Panc1 (cell line): Measurements from ENCODE around the gene WHRN. TPM values are rescaled to one million over a fixed set of nuclear protein-coding genes. Genes with fewer than 3 reads are reported as not detected.
A peak's percentile ranks its signal among the peaks of the same experiment; 100 is the strongest.

ENCODE experiments used
- ATAC-seq: fragments of 200-7000 bp; cut with Tn5 transposase; 2 replicates; pipeline ENCODE4 v1.9.1; 2020; ENCODE audit warnings: mild to moderate bottlenecking, moderate library complexity
- BruUV-seq: library from RNA; stranded (reverse); fragments of 400-500 nt; replicated peaks from 2 replicates; lab custom pipeline; 2021; lab: Mats Ljungman, UMichigan
- CTCF ChIA-PET: fragments of 300-600 bp; sonication (Branson Sonifier 250); formaldehyde crosslinking; loops from one replicate; lab custom pipeline; 2022; ENCODE audit warnings: antibody characterized with exemption; lab: Charles Lee
- POLR2A ChIA-PET: fragments of 300-600 bp; sonication (Branson Sonifier 250); formaldehyde crosslinking; loops from one replicate; lab custom pipeline; 2022; ENCODE audit warnings: antibody characterized with exemption; lab: Charles Lee
- DNase-seq: peaks from one replicate; pipeline ENCODE4 v3.0.0-alpha.2; 2010; ENCODE audit warnings: low read depth, low spot score
- H3K27ac ChIP-seq: 2 replicates; pipeline ENCODE4 v1.5.1; 2011; ENCODE audit warnings: mild to moderate bottlenecking, low read length, inconsistent platforms
- H3K27me3 ChIP-seq: fragments of 200-500 bp; sonication (Bioruptor generic); 2 replicates; pipeline ENCODE4 v1.6.0; 2014; ENCODE audit warnings: low read length, inconsistent platforms; ENCODE audit not compliant: control insufficient read depth, insufficient read depth
- H3K36me3 ChIP-seq: fragments of 200-500 bp; sonication (Bioruptor generic); 2 replicates; pipeline ENCODE4 v1.5.1; 2014; ENCODE audit warnings: inconsistent platforms, mild to moderate bottlenecking, low read length, moderate library complexity; ENCODE audit not compliant: control insufficient read depth, insufficient read depth
- H3K4me1 ChIP-seq: 2 replicates; pipeline ENCODE4 v1.5.1; 2011; ENCODE audit warnings: inconsistent platforms, mild to moderate bottlenecking, low read length, moderate library complexity; ENCODE audit not compliant: control insufficient read depth, insufficient read depth
- H3K4me3 ChIP-seq, 2 experiments: 2 replicates each; pipeline ENCODE4 v1.5.1; 2011 to 2012; ENCODE audit warnings: low read depth in 2 of 2, low read length in 2 of 2, mild to moderate bottlenecking in 2 of 2, inconsistent platforms in 1 of 2, moderate library complexity in 1 of 2
- H3K9me3 ChIP-seq: fragments of 200-500 bp; sonication (Bioruptor generic); 2 replicates; pipeline ENCODE4 v1.5.1; 2014; ENCODE audit warnings: low read depth, mild to moderate bottlenecking, inconsistent platforms, low read length, moderate library complexity; ENCODE audit not compliant: control insufficient read depth, insufficient read depth
- CTCF ChIP-seq: fragments of 450-650 bp; IDR thresholded peaks from 2 replicates; pipeline ENCODE4 v1.5.1; 2017; ENCODE audit warnings: mild to moderate bottlenecking
- POLR2AphosphoS5 ChIP-seq: IDR thresholded peaks from 2 replicates; pipeline ENCODE4 v1.6.1; 2012; ENCODE audit warnings: mild to moderate bottlenecking, low read depth, low read length, moderate library complexity
- REST ChIP-seq, 2 experiments: IDR thresholded peaks; 2 replicates each; pipeline ENCODE4 v1.6.1; 2011 to 2012; ENCODE audit warnings: low read depth in 2 of 2, control low read depth in 1 of 2, low read length in 1 of 2, mild to moderate bottlenecking in 1 of 2, moderate library complexity in 1 of 2; ENCODE audit not compliant: insufficient read depth in 1 of 2
- SIN3A ChIP-seq: IDR thresholded peaks from 2 replicates; pipeline ENCODE4 v1.6.1; 2012; ENCODE audit warnings: low read depth, mild to moderate bottlenecking, low read length, moderate library complexity, borderline replicate concordance; ENCODE audit not compliant: insufficient read depth
- TCF7L2 ChIP-seq: IDR thresholded peaks from 2 replicates; pipeline ENCODE4 v1.6.1; 2011; ENCODE audit warnings: mild to moderate bottlenecking, low read depth, low read length, inconsistent platforms
- in situ Hi-C: cut with HindIII; loops from 2 replicates; pipeline ENCODE4 v1.10.0; 2016; ENCODE audit warnings: low sequenced_read_pairs, low pct_unique_long_range_greater_than_20kb
- intact Hi-C: fragments of 100-400 bp; cut with micrococcal nuclease; formaldehyde crosslinking; loops from one replicate; pipeline ENCODE4 v1.10.0; 2022; ENCODE audit not compliant: unreplicated experiment
- total RNA-seq: library from RNA; stranded (reverse); gene quantifications from one replicate; pipeline ENCODE4 v1.2.1, GENCODE V29; 2021; ENCODE audit not compliant: unreplicated experiment

Gene WHRN
- total RNA-seq, 1 experiment from 2014 or later = 18.0 TPM

GRCh38 chr9:114506082-114506390, 763 bp upstream of the WHRN start:
- no peaks in the 10 kb centered on the region for H3K27me3 ChIP-seq
- peaks cover 15% of the 10 kb centered on the region for H3K4me1 ChIP-seq
- CTCF ChIA-PET = no interaction called here
- peak overlapping the region; percentile 65 to 86 for H3K4me3 ChIP-seq
- POLR2A ChIA-PET = no interaction called here
- DNase-seq (no peak), ATAC-seq (no peak)
- TF ChIP-seq SIN3A (no peak), CTCF (no peak), TCF7L2 (no peak), REST (IDR thresholded peaks at IDR 0.05; ENCODE audit: insufficient read depth in 1 of 2, low read depth in 2 of 2, low read length in 1 of 2) (no peak), POLR2AphosphoS5 (no peak)
- no TSS peak for BruUV-seq
- intact Hi-C loops = no loop called here
- no peaks in the 10 kb centered on the region for H3K9me3 ChIP-seq
- in situ Hi-C loops = no loop called here
- peak overlapping the region; percentile 74 for H3K27ac ChIP-seq
- no peaks in the 10 kb centered on the region for H3K36me3 ChIP-seq

- H3K9me3 ChIP-seq = no peaks in the 10 kb centered on the region
- H3K36me3 ChIP-seq = no peaks in the 10 kb centered on the region
- TF ChIP-seq CTCF (peak; percentile 86), POLR2AphosphoS5 (no peak; the same call in 1 of the 2 replicates)
- H3K27ac ChIP-seq = peak overlapping the region; percentile 90
- H3K4me1 ChIP-seq = peaks cover 24% of the 10 kb centered on the region
- in situ Hi-C loops = no loop called here
- CTCF ChIA-PET = interaction anchor here (0.6 to 1.7 kb wide), 2 partner anchors 149 to 469 kb away, joined by 3 to 5 read pairs; no protein-coding TSS in a partner anchor
- ATAC-seq = peak; percentile 75
- intact Hi-C loops = loop anchor here (1.0 to 5.0 kb wide), 2 partner anchors 83 to 148 kb away; partner anchors contain the start of gene ATP6V1G1
- no peaks in the 10 kb centered on the region for H3K27me3 ChIP-seq
- peak overlapping the region; percentile 65 to 86 for H3K4me3 ChIP-seq
- BruUV-seq = no TSS peak
- POLR2A ChIA-PET = interaction anchor here (0.5 to 0.6 kb wide), 2 partner anchors 17 to 91 kb away, joined by 4 to 7 read pairs; no protein-coding TSS in a partner anchor
- DNase-seq = no peak
Measured at GRCh38 chr9:114504341-114505186, 709 bp downstream of the WHRN start.
